ENCODE data around the gene PXMP2.

DNA sequence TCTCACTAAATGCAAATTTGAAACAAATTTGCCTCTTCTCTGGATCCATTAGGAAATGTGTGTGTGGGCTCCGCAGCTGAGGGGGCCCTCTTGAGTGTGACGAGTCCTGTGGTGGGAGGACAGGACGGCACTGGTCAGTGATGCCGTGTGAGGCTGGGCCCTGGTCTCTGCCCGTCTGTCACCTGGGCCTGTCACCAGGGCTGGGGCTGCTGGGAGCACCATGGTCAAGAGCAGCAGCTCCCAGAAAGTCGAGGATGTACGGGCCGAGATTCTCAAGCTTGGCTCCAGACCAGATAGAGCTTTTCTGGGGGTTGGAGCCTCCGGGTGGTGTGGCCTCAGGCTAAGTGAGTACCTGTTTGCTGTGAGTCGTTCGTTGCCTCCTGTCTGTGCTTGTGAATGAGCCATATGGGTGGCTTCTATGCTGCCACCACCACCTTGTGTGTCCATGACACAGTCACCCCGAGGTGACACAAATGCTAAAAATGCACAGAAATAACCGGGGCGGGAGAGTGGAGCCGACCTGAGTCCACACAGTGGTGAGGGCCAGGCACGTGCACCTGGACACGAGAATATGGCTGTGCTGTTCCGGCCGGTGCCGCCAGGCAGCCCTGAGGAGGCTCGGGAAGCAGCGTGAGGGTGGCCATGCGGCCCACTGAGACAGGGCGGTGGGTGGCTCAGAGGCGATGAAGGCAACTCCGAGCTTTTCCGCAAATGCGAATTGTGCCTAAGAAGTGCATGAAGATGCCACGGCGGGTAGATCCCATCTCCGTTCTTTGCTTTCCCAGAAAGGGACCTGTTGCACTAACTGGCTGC, 32.0 kb downstream of the PXMP2 start:
- TF ChIP-seq CTCF (conservative IDR thresholded peaks at IDR 0.05) (no peak), ZFX (IDR thresholded peaks at IDR 0.05) (no peak)
